ENCODE results near the gene GALNT12.

GALNT12 gene

GRCh38 chr9:98864281-98865174 is 57.1 kb downstream of the GALNT12 start:
- no peak for DNase-seq

GRCh38 chr9:98865284-98865875 is 57.9 kb downstream of the GALNT12 start:
- DNase-seq = no peak

- no peak for DNase-seq
These were observed 59.1 kb downstream of the GALNT12 start for GRCh38 chr9:98866435-98867102.

- DNase-seq = no peak
These were observed 59.6 kb downstream of the GALNT12 start for GRCh38 chr9:98867103-98867428.

- no peak for DNase-seq
These were observed 60.1 kb downstream of the GALNT12 start for GRCh38 chr9:98867429-98868168.

- DNase-seq = no peak
These were observed 61.7 kb downstream of the GALNT12 start for GRCh38 chr9:98869078-98869745.

DNA sequence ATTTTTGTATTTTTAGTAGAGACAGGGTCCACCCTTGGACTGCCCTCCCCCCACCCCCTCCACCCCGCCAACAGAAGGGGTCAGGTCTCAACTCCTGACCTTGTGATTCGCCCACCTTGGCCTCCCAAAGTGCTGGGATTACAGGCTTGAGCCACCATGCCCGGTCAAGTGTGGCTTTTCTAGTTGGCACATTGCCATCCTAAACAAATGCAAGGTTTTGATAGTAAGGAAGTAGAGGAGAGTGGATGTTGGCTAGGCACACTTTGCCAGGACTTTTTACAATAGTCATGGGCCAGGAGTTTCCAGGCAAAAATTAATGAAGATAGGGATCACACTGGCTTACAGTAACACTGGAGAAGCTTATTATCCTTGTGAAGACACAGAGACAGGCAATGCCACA is 62.4 kb downstream of the GALNT12 start:
- DNase-seq = no peak

GRCh38 chr9:98870782-98871557 is 63.5 kb downstream of the GALNT12 start:
- DNase-seq = no peak

GRCh38 chr9:98871558-98872065 is 64.1 kb downstream of the GALNT12 start:
- no peak for DNase-seq

DNA sequence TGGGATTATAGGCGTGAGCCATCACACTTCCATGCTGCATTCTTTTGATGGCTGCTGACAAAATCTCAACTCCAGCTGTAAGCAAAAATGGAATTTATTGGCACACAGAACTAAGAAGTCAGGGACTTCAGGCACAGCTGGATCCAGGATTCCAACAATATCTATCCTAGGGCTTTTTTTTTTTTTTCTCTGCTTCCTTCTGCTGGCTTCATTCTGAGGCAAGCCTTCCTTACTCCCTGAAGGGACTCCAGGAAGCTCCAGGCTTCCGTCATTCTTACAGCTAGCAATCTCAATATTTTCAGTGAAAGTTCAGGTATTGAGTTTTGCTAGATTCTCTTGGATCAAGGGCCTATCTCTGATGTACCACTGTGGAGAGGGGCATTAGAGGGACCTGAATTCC is 66.1 kb downstream of the GALNT12 start:
- no peak for DNase-seq

- DNase-seq = no peak
These were observed 66.5 kb downstream of the GALNT12 start for GRCh38 chr9:98873951-98874371.

- DNase-seq = no peak
These were observed 67.3 kb downstream of the GALNT12 start for GRCh38 chr9:98874721-98875255.

DNA sequence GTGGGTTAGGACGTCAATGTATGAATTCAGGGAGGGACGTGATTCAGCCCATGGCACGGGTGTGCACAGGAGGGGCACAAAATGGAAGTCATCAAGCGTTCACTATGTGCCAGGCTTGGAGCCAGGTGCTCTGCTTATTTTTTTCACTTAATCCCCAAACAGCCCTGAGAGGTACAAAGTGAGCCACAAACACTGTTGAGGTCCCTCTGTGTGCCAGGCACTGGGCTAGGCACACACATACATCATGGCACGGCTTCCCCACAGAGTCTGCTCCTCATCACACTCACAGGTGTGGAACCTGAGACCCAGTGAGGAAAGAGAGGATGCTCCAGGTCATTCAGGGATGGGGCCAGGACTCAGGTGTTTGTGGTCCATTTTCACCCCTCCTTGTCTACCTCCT is 68.1 kb downstream of the GALNT12 start:
- no peak for DNase-seq

DNA sequence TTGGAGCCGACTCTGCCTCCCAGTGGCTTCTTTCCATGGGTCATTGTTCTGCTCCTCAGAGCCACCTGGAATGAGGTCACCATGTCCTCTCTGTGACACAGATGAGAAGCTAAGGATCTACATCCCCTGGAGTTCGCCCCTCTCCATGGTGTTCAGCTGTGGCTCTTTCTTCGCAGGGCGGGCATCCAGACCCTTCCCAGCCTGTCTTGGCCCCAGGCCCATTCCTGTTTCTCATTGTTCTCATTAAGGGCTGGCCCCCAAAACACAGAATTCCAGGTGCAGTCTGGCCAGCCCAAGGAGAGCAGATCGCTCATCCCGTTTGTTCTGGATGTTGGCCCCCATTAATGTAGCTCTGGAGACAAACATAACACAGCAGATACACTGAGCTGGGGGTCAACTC is 69.8 kb downstream of the GALNT12 start:
- DNase-seq = no peak

DNA sequence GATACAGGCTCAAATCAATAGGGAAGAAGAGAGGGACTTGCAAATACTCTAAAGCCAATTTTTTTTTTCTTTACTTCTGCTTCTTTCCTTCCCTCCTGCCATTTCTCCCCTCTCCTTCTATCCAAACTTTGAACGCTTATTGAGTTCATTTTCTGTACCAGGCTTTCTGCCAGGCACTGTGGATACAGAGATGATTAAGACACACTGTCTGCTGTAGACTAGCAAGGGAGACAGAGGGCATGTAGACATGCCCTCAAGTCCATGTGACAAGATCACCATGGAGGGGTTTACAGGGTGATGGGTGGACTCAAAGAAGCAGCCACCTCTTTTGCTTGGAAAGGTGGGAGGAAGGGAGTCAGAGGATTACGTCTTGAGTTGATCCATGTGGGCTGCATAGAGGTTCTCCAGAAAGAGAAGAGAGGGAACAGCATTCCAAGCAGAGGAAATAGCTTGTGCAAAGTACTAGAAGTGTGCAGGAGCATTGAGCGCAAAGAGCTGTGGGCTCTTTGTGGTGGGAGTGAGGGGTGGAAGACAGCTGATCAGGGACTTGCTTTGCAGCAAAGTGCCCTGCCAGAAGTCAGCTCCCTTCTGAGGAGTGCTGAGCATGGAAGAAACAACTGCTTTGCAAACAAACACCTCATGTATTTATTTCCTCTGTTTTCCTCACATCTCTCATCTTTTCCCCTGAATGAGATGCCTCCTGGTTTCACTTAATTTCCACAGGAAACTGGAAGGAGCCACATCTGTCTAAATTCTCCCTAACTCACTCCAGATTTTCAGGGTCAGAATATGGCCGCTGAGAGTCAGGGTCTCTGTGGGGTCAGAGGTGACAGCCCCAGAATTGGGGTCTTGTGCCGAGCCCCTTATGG is 71.9 kb downstream of the GALNT12 start:
- no peak for DNase-seq

DNA sequence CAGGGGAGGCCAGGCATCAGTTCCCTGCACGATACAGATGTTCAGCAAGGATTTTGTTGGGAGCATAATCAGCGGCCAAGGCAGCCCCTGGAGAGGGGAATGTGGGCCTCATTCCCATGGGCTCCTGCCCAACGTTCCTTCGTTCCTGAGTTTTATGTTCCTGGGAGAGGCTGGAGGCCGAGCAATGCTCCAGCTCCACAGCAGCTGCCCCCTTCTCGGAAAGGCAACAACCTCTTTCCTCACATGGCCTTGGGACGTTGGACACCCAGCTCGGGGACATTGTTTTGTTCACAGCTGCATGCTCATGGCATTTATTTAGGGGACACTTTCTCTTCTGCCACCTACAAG is 72.5 kb downstream of the GALNT12 start:
- DNase-seq = no peak

DNA sequence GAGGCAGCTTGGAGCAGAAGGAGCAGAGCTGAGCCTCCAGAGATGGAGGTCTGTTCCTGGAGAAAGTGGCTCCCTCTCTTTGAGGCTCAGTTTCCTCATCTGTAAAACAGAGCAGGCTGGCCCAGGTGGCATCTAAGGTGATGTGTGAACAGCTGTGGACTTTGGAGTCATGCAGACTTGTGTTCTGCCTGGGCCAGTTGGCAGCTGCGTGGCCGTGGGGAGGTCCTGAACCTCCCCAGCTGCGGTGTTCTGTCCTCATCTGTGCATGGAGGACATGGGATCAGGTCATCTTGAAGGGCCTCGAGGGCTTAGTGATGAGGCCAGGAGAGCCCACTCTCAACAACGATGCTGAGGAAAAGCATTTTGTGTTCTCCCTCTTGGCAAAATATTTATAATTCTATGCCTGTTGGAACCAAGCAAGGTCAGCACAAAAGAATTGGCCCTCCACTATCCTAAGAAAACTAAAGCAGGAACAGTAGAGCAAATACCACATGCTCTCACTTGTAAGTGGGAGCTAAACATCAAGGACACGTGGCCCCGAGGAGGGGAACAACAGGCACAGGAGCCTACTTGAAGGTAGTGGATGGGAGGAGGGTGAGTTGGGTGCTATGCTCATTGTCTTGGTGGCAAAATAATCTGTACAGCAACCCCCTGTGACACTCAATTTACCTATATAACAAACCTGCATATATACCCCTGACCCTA is 73.0 kb downstream of the GALNT12 start:
- no peak for DNase-seq

GRCh38 chr9:98881356-98881755 is 73.9 kb downstream of the GALNT12 start:
- no peak for DNase-seq

DNA sequence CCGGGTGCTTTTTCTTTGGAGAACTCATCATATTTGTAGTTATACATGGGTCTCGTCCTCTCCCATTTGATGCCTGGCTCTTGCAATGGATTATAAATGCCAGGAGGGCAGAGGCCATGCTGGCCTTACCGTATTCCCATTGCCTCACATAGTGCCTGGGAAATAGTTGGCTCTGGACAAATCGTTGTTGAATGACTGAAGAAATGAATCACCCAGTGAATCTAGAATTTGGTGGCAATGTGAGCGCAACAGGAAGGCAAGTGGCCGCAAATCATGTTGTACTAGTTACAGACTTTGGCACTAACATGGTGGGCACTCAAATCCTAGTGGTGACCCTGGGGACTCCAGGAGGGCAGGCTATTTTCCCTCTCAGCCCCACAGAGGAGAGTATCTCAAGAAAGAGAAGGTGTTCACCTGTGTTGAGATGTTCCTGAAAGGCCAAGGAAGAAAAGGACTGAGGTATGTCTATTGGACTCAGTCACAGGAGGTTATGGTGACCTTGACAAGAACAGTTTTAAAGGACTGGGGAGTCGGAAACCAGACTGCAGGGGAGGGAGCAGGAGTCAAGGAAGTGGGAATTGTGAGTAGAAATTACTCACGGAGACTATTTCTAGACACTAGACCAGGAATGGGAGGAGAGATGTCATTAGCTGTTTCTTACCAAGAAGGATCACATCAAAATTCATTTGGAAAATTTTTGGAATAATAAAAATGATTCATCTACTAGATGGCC is 74.5 kb downstream of the GALNT12 start:
- DNase-seq = no peak

Data from stimulated activated CD4-positive, alpha-beta T cell treated with anti-CD3 and anti-CD28 coated beads, Interleukin-2, amount 100 ng/mL, for 24 hours (primary cell).